ENCODE measurements around the gene APAF1.

APAF1 gene

DNA sequence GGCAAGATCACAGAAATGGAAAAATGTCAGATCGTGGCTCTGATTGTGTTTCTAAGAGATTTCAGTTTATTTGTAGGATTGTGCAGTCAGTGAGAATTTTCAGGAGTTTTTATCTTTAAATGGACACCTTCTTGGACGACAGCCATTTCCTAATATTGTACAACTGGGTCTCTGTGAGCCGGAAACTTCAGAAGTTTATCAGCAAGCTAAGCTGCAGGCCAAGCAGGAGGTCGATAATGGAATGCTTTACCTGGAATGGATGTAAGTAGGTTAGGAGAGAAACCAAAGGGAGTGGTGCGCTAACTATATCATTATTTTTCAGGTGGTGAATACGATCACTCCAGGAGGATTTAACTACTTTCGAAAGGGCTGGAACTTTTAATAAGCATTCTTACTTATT is 26.4 kb downstream of the APAF1 start:
- Histone ChIP-seq H3K4me1 (ENCODE audit: control insufficient read depth, insufficient read depth, low read length) (no peaks in the 10 kb centered on the region), H3K27me3 (ENCODE audit: control insufficient read depth in 1 of 2, insufficient read depth in 2 of 2, low read length in 2 of 2) (no peaks in the 10 kb centered on the region), H3K4me3 (ENCODE audit: low read length in 2 of 2) (no peak overlapping the region), H3K9ac (ENCODE audit: low read length in 2 of 2) (no peak overlapping the region), H3K9me3 (ENCODE audit: control insufficient read depth in 2 of 2, low read length in 2 of 2) (no peaks in the 10 kb centered on the region), H3K27ac (ENCODE audit: low read length) (no peak overlapping the region), H3K36me3 (ENCODE audit: control insufficient read depth in 2 of 2, insufficient read depth in 2 of 2, low read length in 2 of 2) (peaks cover 9 to 13% of the 10 kb centered on the region in 2 donors)

DNA sequence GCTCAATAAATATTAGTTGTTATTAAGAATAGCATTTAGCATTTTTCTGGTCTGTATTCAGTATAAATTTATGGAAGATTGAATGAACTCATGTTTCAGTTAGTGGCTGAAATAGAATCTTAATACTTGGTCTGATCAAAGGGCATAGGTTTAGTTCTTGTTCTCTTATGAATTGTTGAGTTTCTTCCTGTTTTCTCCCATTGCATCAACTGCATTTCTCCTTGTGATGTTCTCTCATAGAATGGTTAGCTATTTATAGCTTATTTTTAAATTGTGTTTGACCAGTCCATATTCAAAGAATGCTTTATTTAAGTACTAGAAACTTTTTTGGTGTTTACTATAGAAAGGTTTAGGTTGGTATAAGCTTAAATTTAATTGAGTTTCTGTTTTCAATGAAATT is 29.8 kb downstream of the APAF1 start:
- peaks cover 5 to 10% of the 10 kb centered on the region in 2 donors for H3K36me3 ChIP-seq (ENCODE audit: control insufficient read depth in 2 of 2, insufficient read depth in 2 of 2, low read length in 2 of 2)
- H3K9ac ChIP-seq (ENCODE audit: low read length in 2 of 2): no peak overlapping the region
- no peaks in the 10 kb centered on the region for H3K27me3 ChIP-seq (ENCODE audit: control insufficient read depth in 1 of 2, insufficient read depth in 2 of 2, low read length in 2 of 2)
- no peaks in the 10 kb centered on the region for H3K4me1 ChIP-seq (ENCODE audit: control insufficient read depth, insufficient read depth, low read length)
- no peak overlapping the region for H3K4me3 ChIP-seq (ENCODE audit: low read length in 2 of 2)
- H3K27ac ChIP-seq (ENCODE audit: low read length): no peak overlapping the region
- H3K9me3 ChIP-seq (ENCODE audit: control insufficient read depth in 2 of 2, low read length in 2 of 2): no peaks in the 10 kb centered on the region

DNA sequence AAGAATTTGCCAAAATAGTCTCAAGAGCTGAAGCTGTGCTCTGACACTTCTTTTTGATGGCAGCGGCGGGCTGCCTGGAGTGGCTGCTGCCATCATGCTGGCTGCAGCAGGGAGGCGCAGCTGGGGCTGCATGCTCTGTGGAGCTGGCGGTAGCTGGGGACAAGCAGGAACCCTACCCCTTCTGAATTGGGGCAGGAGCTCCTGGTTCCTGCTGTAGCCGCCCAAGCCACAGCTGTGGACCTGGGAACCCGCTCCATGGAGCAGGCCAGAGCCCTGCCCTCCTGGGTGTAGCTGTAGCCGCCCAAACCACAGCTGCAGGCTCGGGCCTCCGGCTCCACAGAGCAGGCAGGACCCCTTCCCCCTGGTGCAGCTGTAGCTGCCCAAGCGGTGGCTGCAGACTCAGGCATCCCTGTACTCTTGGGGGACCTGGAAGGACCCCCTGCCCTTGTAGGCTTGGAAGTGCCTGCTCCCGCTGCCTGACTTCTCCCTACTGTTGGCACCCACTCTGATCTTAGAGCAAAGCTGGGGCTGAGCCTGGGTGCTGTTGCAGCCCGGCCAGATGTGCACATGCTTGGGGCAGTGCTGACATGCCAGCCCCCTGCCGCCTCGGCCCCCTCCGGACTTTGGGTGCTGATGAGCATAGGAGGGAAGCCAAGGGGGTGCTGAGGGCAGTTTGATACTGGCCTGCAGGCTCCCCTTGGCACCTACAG is 33.3 kb downstream of the APAF1 start:
- Histone ChIP-seq H3K4me1 (ENCODE audit: control insufficient read depth, insufficient read depth, low read length) (no peaks in the 10 kb centered on the region), H3K27ac (ENCODE audit: low read length) (no peak overlapping the region), H3K27me3 (ENCODE audit: control insufficient read depth in 1 of 2, insufficient read depth in 2 of 2, low read length in 2 of 2) (no peaks in the 10 kb centered on the region), H3K36me3 (ENCODE audit: control insufficient read depth in 2 of 2, insufficient read depth in 2 of 2, low read length in 2 of 2) (peaks cover 18 to 24% of the 10 kb centered on the region in 2 donors), H3K9me3 (ENCODE audit: control insufficient read depth in 2 of 2, low read length in 2 of 2) (no peaks in the 10 kb centered on the region), H3K4me3 (ENCODE audit: low read length in 2 of 2) (no peak overlapping the region), H3K9ac (ENCODE audit: low read length in 2 of 2) (no peak overlapping the region)

DNA sequence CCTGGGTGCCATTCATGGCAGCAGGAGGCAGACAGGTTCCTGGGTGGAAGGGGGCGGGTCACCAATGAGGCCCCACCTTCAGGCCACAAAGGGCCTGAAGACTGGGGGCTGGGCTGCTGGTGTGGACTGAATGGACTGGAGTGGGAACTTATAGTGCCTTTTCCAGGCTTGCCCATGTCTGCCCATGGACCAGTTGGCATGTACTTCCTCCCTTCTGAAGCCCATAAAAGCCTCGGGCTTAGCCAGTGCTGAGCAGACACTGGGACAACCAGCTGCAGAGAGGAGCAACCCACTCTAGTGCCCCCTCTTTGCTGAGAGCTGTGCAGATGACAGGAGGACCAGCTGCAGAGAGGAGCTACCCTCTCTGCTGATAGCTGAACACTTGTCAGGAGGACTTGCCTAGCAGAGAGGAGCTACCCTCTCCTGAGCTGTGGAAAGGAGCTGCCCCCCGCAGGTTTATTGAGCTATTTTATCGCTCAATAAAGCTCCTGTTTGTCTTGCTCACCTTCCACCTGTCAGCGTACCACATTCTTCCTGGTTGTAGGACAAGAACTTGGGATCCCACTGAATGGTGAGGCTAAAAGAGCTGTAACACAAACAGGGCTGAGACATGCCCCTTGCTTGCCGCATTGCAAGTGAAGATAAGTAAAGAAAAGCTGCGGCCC is 34.0 kb downstream of the APAF1 start:
- Histone ChIP-seq H3K36me3 (ENCODE audit: control insufficient read depth in 2 of 2, insufficient read depth in 2 of 2, low read length in 2 of 2) (peaks cover 21 to 24% of the 10 kb centered on the region in 2 donors), H3K4me1 (ENCODE audit: control insufficient read depth, insufficient read depth, low read length) (no peaks in the 10 kb centered on the region), H3K27me3 (ENCODE audit: control insufficient read depth in 1 of 2, insufficient read depth in 2 of 2, low read length in 2 of 2) (no peaks in the 10 kb centered on the region), H3K9me3 (ENCODE audit: control insufficient read depth in 2 of 2, low read length in 2 of 2) (no peaks in the 10 kb centered on the region), H3K9ac (ENCODE audit: low read length in 2 of 2) (no peak overlapping the region), H3K4me3 (ENCODE audit: low read length in 2 of 2) (no peak overlapping the region), H3K27ac (ENCODE audit: low read length) (no peak overlapping the region)

DNA sequence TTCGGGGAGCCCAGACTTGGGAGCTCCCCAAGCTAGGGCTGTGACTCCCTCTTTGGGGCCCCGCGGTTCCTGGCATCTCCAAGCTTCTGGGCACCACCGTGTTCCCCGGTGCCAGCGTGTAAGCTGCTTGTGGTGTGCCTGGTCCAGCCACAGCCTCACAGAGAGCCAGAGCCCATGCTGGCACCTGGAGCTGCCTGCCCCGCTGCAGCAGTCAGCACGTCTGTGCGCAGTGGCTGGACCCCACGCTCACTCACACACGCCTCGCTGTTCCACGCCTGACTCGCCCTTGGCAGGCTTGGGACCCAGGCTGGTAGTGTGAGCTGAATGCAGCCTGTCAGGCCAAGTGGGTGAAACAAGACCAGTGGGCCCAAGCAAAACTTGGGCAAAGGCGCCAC is 34.5 kb downstream of the APAF1 start:
- Histone ChIP-seq H3K36me3 (ENCODE audit: control insufficient read depth in 2 of 2, insufficient read depth in 2 of 2, low read length in 2 of 2) (peaks cover 21 to 28% of the 10 kb centered on the region in 2 donors), H3K4me3 (ENCODE audit: low read length in 2 of 2) (no peak overlapping the region), H3K9me3 (ENCODE audit: control insufficient read depth in 2 of 2, low read length in 2 of 2) (no peaks in the 10 kb centered on the region), H3K9ac (ENCODE audit: low read length in 2 of 2) (no peak overlapping the region), H3K27ac (ENCODE audit: low read length) (no peak overlapping the region), H3K4me1 (ENCODE audit: control insufficient read depth, insufficient read depth, low read length) (no peaks in the 10 kb centered on the region), H3K27me3 (ENCODE audit: control insufficient read depth in 1 of 2, insufficient read depth in 2 of 2, low read length in 2 of 2) (no peaks in the 10 kb centered on the region)

DNA sequence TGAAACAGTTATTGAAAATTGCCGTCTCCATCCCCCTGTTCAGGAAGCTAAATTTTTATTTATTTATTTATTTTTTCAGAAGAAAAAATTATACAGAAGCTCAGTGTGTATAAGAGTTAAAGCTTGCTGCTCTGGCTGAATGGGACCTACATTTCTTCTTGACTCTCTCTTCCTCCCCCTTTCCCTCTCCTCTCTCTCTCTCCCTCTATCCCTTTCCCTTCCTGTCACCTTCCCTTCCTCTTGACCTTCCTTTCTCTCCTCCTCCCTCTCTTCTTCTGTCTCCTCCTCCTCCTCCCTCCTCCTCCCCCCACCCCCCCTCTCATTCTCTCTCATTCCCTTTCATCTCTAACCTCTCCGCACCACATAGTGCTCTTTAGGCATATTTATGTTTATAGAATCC is 39.1 kb downstream of the APAF1 start:
- H3K4me1 ChIP-seq (ENCODE audit: control insufficient read depth, insufficient read depth, low read length): no peaks in the 10 kb centered on the region
- H3K9me3 ChIP-seq (ENCODE audit: control insufficient read depth in 2 of 2, low read length in 2 of 2): no peaks in the 10 kb centered on the region
- peaks cover 23 to 37% of the 10 kb centered on the region in 2 donors for H3K36me3 ChIP-seq (ENCODE audit: control insufficient read depth in 2 of 2, insufficient read depth in 2 of 2, low read length in 2 of 2)
- no peak overlapping the region for H3K4me3 ChIP-seq (ENCODE audit: low read length in 2 of 2)
- no peak overlapping the region for H3K27ac ChIP-seq (ENCODE audit: low read length)
- no peak overlapping the region for H3K9ac ChIP-seq (ENCODE audit: low read length in 2 of 2)
- no peaks in the 10 kb centered on the region for H3K27me3 ChIP-seq (ENCODE audit: control insufficient read depth in 1 of 2, insufficient read depth in 2 of 2, low read length in 2 of 2)

DNA sequence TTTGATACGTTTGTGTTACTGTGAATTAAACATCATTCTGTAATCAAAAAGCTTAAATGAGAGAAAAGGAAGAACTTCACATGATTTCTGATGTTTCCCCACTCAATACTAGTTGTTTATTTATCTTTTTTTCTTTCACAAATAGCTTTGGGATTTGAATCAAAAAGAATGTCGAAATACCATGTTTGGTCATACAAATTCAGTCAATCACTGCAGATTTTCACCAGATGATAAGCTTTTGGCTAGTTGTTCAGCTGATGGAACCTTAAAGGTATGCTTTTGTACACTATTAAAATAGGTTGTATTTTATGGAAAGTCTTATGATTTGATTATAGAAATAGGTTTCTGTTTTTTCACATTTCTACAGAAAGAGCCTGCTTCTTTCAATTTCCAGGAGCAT is 41.5 kb downstream of the APAF1 start:
- Histone ChIP-seq H3K36me3 (ENCODE audit: control insufficient read depth in 2 of 2, insufficient read depth in 2 of 2, low read length in 2 of 2) (peaks cover 18 to 28% of the 10 kb centered on the region in 2 donors), H3K4me1 (ENCODE audit: control insufficient read depth, insufficient read depth, low read length) (no peaks in the 10 kb centered on the region), H3K9ac (ENCODE audit: low read length in 2 of 2) (no peak overlapping the region), H3K27ac (ENCODE audit: low read length) (no peak overlapping the region), H3K27me3 (ENCODE audit: control insufficient read depth in 1 of 2, insufficient read depth in 2 of 2, low read length in 2 of 2) (no peaks in the 10 kb centered on the region), H3K9me3 (ENCODE audit: control insufficient read depth in 2 of 2, low read length in 2 of 2) (no peaks in the 10 kb centered on the region), H3K4me3 (ENCODE audit: low read length in 2 of 2) (no peak overlapping the region)

DNA sequence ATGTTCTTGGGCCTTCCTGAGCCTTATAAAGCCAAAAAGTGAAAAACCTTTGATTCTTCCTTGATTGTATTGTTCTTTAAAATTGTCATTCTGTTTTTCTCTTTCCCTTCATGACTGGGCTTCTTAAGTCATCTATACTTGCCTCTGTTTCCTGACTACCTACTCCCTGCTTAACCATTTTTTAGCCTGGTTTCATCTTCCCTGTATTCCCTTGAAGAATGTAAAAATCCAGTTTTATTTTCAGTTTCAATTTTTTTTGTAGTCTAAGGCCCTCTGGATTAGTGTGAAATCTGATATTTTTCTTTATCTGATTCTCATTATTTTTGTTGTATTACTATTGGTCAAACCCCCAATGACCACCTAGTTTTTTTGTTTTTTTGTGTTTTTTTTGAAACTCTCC is 46.3 kb downstream of the APAF1 start:
- no peaks in the 10 kb centered on the region for H3K4me1 ChIP-seq (ENCODE audit: control insufficient read depth, insufficient read depth, low read length)
- H3K27ac ChIP-seq (ENCODE audit: low read length): no peak overlapping the region
- peaks cover 7 to 16% of the 10 kb centered on the region in 2 donors for H3K36me3 ChIP-seq (ENCODE audit: control insufficient read depth in 2 of 2, insufficient read depth in 2 of 2, low read length in 2 of 2)
- H3K27me3 ChIP-seq (ENCODE audit: control insufficient read depth in 1 of 2, insufficient read depth in 2 of 2, low read length in 2 of 2): no peaks in the 10 kb centered on the region
- no peaks in the 10 kb centered on the region for H3K9me3 ChIP-seq (ENCODE audit: control insufficient read depth in 2 of 2, low read length in 2 of 2)
- H3K4me3 ChIP-seq (ENCODE audit: low read length in 2 of 2): no peak overlapping the region
- H3K9ac ChIP-seq (ENCODE audit: low read length in 2 of 2): no peak overlapping the region

DNA sequence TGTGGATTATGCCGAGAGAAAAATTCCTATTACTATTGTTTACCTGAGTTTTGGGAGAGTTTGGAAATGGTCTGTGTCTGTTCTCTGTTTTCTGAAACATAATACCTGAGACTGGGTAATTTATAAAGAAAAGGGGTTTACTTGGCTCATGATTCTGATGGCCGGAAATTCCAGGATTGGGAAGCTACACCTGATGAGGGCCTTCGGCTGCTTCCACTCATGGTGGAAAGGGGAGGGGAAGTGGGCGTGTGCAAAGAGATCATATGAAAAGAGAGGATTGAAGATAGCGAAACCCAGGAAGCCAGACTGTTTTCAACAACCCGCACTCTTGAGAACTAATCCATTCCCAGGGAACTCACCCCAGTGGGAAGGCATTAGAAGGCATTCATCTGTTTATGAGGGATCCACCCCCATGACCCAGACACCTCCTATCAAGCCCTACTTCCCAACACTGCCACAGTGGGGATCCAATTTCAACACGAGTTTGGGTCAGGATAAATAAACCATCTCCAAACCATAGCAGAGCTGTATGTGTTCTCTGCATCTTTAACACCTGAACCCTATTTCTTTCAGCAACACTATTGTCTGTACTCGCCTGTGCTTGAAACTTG is 51.1 kb downstream of the APAF1 start:
- H3K4me3 ChIP-seq (ENCODE audit: low read length in 2 of 2): no peak overlapping the region
- no peak overlapping the region for H3K27ac ChIP-seq (ENCODE audit: low read length)
- H3K27me3 ChIP-seq (ENCODE audit: control insufficient read depth in 1 of 2, insufficient read depth in 2 of 2, low read length in 2 of 2): no peaks in the 10 kb centered on the region
- no peak overlapping the region for H3K9ac ChIP-seq (ENCODE audit: low read length in 2 of 2)
- no peaks in the 10 kb centered on the region for H3K9me3 ChIP-seq (ENCODE audit: control insufficient read depth in 2 of 2, low read length in 2 of 2)
- H3K36me3 ChIP-seq (ENCODE audit: control insufficient read depth in 2 of 2, insufficient read depth in 2 of 2, low read length in 2 of 2): peaks cover 0 to 6% of the 10 kb centered on the region in 2 donors
- no peaks in the 10 kb centered on the region for H3K4me1 ChIP-seq (ENCODE audit: control insufficient read depth, insufficient read depth, low read length)

DNA sequence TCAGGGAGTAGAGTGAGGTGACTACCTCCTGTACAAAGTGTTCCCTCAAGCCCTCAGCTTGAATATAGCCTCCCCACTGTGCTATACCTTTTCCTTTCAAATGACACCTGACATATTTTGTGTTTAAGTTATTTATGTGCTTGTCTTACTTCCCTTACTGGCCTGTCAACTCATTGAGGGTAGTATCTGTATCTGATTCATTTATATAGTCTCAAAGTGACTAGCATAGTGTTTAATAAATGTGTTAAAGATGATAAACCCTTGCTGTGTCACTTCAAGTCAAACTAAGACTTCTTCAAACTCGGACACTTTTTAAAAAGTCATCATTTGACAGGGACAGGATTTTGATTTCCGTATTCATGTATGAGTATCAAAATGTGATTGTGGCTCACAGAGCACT is 52.1 kb downstream of the APAF1 start:
- no peaks in the 10 kb centered on the region for H3K27me3 ChIP-seq (ENCODE audit: control insufficient read depth in 1 of 2, insufficient read depth in 2 of 2, low read length in 2 of 2)
- no peaks in the 10 kb centered on the region for H3K4me1 ChIP-seq (ENCODE audit: control insufficient read depth, insufficient read depth, low read length)
- no peak overlapping the region for H3K27ac ChIP-seq (ENCODE audit: low read length)
- no peak overlapping the region for H3K9ac ChIP-seq (ENCODE audit: low read length in 2 of 2)
- no peak overlapping the region for H3K4me3 ChIP-seq (ENCODE audit: low read length in 2 of 2)
- H3K36me3 ChIP-seq (ENCODE audit: control insufficient read depth in 2 of 2, insufficient read depth in 2 of 2, low read length in 2 of 2): peaks cover 0 to 6% of the 10 kb centered on the region in 2 donors
- H3K9me3 ChIP-seq (ENCODE audit: control insufficient read depth in 2 of 2, low read length in 2 of 2): no peaks in the 10 kb centered on the region

All from stomach smooth muscle (tissue), 2 donors.